Bronchial epithelial cell (primary cell): ENCODE data around the gene NUAK2. TPM values are rescaled to one million over a fixed set of nuclear protein-coding genes. Genes with fewer than 3 reads are reported as not detected.

ENCODE experiments used
- DNase-seq: peaks from one replicate; pipeline ENCODE4 v3.0.0-alpha.2; 2010; ENCODE audit warnings: low read depth
- FAIRE-seq: peaks from 2 replicates; lab custom pipeline; 2011; peaks lifted over from hg19 to GRCh38; lab: Jason Lieb, UNC
- H3K27me3 ChIP-seq: 2 replicates; pipeline ENCODE4 v1.5.1; 2011; ENCODE audit warnings: low read length; ENCODE audit not compliant: control insufficient read depth, insufficient read depth
- H3K36me3 ChIP-seq: 2 replicates; pipeline ENCODE4 v1.5.1; 2011; ENCODE audit warnings: low read length; ENCODE audit not compliant: control insufficient read depth, insufficient read depth
- H3K4me3 ChIP-seq: 2 replicates; pipeline ENCODE4 v1.5.1; 2011; ENCODE audit warnings: mild to moderate bottlenecking, low read depth, low read length, control low read depth
- total RNA-seq: library from RNA; depleted of rRNA; stranded (reverse); fragments of >200 nt; gene quantifications from 2 replicates; pipeline ENCODE4 v1.2.1, GENCODE V29; 2014
- TF ChIP-seq, protein P1 (sequence below): IDR thresholded peaks from 2 replicates; pipeline ENCODE4 v1.5.1; 2011; ENCODE audit warnings: mild to moderate bottlenecking, moderate library complexity, low read length, control low read depth, inconsistent platforms; ENCODE audit not compliant: insufficient read depth, severe bottlenecking

The NUAK2 gene
- total RNA-seq, 1 donor from 2014 or later = 3.9 TPM

DNA sequence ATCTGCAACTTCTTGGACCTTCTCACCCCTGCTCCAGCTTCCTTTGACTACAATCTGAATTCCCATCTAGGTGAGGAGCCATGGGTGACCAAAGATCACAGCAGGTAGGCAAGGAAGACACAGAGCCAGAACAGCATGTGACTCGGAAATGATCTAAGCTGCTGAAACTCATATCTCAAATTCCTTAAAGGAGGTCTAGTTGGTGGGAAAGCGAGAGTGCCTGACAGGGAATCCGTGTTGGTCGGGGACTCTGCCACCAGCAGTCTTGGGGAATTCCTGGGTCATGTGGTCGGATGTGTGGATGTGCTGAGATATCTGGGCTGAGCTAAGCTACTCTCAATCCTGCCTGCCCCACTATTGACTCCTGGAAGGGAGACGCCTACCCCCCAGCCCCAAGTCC is 3.2 kb upstream of the NUAK2 start:
- DNase-seq = no peak
- no peak for FAIRE-seq

DNA sequence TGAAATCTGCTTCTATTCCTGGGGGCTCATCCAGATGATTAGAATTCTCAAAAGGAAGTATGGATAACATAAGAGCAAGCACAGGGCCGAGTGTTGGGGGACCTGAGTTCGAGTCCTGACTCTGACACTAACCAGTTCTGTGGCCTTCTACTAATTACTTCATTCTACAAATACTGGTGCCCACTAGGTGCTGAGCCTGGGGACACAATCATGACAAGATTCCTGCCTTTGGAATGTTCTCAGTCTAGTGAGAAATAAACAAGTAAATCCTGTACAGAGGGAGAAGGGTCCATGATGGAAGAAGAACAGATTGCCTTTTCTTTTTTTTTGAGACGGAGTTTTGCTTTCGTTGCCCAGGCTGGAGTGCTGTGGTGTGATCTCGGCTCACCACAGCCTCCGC is 2.2 kb upstream of the NUAK2 start:
- DNase-seq (no peak), FAIRE-seq (no peak)

More for the DNA sequence above, 3.2 kb upstream of the NUAK2 start:
- peaks cover 6% of the 10 kb centered on the region for H3K27me3 ChIP-seq
- H3K36me3 ChIP-seq = no peaks in the 10 kb centered on the region
- H3K4me3 ChIP-seq = no peak overlapping the region
- TF ChIP-seq, protein P1, sequence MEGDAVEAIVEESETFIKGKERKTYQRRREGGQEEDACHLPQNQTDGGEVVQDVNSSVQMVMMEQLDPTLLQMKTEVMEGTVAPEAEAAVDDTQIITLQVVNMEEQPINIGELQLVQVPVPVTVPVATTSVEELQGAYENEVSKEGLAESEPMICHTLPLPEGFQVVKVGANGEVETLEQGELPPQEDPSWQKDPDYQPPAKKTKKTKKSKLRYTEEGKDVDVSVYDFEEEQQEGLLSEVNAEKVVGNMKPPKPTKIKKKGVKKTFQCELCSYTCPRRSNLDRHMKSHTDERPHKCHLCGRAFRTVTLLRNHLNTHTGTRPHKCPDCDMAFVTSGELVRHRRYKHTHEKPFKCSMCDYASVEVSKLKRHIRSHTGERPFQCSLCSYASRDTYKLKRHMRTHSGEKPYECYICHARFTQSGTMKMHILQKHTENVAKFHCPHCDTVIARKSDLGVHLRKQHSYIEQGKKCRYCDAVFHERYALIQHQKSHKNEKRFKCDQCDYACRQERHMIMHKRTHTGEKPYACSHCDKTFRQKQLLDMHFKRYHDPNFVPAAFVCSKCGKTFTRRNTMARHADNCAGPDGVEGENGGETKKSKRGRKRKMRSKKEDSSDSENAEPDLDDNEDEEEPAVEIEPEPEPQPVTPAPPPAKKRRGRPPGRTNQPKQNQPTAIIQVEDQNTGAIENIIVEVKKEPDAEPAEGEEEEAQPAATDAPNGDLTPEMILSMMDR = no peak

DNA sequence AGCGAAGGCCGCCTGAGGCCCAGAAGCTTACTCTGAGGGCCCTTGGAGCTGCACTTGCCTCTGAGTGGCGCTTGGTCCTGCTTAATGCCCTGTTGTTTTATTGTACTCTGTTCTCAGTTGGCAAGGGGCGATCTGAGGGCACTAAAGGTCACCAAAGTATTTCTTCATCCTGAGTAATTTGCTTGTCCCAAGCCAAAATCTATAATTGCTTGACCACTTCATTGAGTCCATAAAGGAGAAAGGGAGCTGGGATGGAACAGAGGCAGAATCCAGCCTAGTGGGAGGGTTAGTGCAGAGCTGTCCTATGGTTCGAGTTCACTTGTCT is 376 bp upstream of the NUAK2 start:
- no peak for FAIRE-seq
- DNase-seq = no peak
- Histone ChIP-seq H3K4me3 (no peak overlapping the region), H3K36me3 (no peaks in the 10 kb centered on the region), H3K27me3 (no peaks in the 10 kb centered on the region)
- TF ChIP-seq, protein P1 = no peak

More for the DNA sequence above, 2.2 kb upstream of the NUAK2 start:
- peaks cover 2% of the 10 kb centered on the region for H3K27me3 ChIP-seq
- TF ChIP-seq, protein P1 = no peak
- H3K36me3 ChIP-seq = no peaks in the 10 kb centered on the region
- no peak overlapping the region for H3K4me3 ChIP-seq

DNA sequence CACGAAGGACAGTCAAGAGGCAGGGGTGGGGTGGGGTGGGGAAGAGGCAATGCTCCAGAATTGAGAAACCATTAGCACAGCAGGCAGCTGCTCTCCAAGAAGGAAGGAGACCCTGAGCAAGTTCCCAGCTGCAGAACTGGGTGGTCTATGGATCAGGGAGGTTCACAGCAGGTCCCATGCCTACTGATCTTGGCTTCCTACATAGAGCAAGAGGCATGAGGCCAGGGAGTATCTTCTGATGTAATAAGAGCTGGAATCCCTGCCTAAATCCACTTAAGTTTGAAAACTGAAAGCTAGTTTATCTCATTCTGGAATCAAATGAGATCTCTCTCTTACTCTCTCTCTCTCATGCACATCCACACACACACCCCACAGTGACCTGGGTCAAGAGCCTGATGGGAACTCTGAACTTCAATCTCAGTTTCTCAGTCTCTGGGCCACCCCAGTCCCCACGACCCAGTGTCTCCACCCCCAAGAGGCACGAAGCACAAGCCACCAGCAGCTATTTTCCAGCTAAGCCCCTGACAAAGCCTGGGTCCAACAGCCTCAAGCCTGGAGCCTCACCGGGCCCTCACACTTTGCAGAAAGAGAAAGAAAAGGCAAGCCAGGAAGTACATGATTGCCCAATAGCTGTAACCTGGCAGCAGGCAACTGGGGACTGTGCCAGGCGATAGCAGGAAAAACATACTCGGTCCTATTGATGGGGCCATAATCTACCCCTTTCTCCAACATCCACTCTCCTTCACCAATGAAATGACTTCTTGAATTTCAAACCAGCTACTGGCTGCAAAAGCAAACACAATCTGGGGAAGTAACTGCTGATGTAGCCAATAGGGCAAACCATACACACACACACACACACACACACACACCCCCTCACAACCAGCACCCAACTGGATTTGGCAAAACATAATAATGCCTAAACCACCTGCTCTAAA is 2.2 kb downstream of the NUAK2 start:
- Histone ChIP-seq H3K27me3 (no peaks in the 10 kb centered on the region), H3K4me3 (peak overlapping the region; percentile 28), H3K36me3 (no peaks in the 10 kb centered on the region)
- TF ChIP-seq, protein P1 = no peak
- DNase-seq = peak; percentile 81
- no peak for FAIRE-seq

DNA sequence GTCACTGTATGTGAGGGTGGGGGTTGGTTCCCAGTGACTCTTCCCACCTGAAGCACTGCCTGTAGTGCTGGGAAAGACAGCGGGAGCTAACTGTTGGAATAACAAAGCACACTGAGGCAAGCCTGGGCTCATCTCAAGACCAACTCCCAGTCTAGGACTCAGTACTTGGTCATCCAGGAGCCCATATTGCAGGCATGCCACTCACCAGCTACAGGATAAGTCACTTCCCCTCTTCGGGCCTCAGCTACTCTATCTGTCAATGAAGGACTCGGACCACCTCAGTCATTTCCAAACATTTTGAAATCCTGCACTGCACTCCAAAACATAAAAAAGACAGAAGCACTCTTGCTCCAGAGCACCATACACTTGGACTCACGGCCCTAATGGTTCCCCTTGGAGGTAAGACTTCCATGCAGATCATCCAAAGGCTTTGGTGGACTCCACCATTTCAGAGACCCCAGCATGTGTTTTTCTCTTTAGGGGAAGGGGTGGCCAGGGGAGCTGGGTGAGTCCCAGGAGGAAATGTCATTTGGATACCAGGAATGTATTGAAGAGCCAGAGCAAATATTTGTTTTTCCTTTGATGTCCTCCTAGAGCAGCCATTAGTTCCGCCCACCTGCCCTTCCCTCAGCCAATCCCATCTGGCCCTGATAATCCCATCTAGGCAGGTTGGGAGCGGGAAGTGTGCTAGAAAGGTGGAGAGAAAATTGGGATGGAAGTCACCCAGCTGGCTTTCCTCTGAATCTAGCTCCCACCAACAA is 3.1 kb downstream of the NUAK2 start:
- H3K36me3 ChIP-seq = no peaks in the 10 kb centered on the region
- DNase-seq (peak; percentile 99), FAIRE-seq (no peak)
- TF ChIP-seq, protein P1 = no peak
- no peaks in the 10 kb centered on the region for H3K27me3 ChIP-seq
- H3K4me3 ChIP-seq = peak overlapping the region; percentile 28
